ENCODE results near the gene SLC6A5.

- no peak for TF ChIP-seq CTCF (IDR thresholded peaks at IDR 0.05)
- TF ChIP-seq POLR2AphosphoS5 (IDR thresholded peaks at IDR 0.05; ENCODE audit: low read depth, low read length), result no peak
- no peak for TF ChIP-seq EP300 (IDR thresholded peaks at IDR 0.05; ENCODE audit: borderline replicate concordance in 1 of 2, low read depth in 1 of 2, low read length in 1 of 2)
- TF ChIP-seq SMC3 (IDR thresholded peaks at IDR 0.05; ENCODE audit: low read depth, low read length), result no peak
- TF ChIP-seq EZH2phosphoT487 (IDR thresholded peaks at IDR 0.05; ENCODE audit: borderline replicate concordance, low read depth), result no peak
- no peak for TF ChIP-seq RXRA (IDR thresholded peaks at IDR 0.05; ENCODE audit: borderline replicate concordance, low read depth)
- TF ChIP-seq ZBTB33 (IDR thresholded peaks at IDR 0.05; ENCODE audit: borderline replicate concordance, low read depth), result no peak
- no peak for TF ChIP-seq RFX5 (IDR thresholded peaks at IDR 0.05; ENCODE audit: low read length)
- no peak for TF ChIP-seq ELF1 (IDR thresholded peaks at IDR 0.05)
- TF ChIP-seq TCF12 (IDR thresholded peaks at IDR 0.05), result no peak
- TF ChIP-seq RAD21 (IDR thresholded peaks at IDR 0.05; ENCODE audit: low read length), result no peak
These were observed 41.0 kb downstream of the SLC6A5 start for GRCh38 chr11:20640401-20640800.

All from SK-N-SH (cell line).